Stimulated activated CD8-positive, alpha-beta memory T cell treated with anti-CD3 and anti-CD28 coated beads, Interleukin-2, amount 100 ng/mL, for 1 hour (primary cell): ENCODE data around the gene HSPA1L.
A peak's percentile ranks its signal among the peaks of the same experiment; 100 is the strongest.
"Not testable (repeated sequence)": the region's sequence is repeated elsewhere in the genome, so short reads cannot be mapped to it uniquely, and the experiment has no call there.

ENCODE experiments used
- DNase-seq, 2 donors: peaks; one replicate each; pipeline ENCODE4 v3.0.0-alpha.2; 2020; ENCODE audit warnings: low read depth in 2 of 2

The HSPA1L gene

GRCh38 chr6:31815025-31815838 is at the start of gene HSPA1L, which contains the start of gene HSPA1A:
Gene HSPA1L, minus strand, starts transcription at chr6:31815283. Its CDS starts 3,311 bp downstream, at chr6:31811972.
Gene HSPA1A, plus strand, starts transcription at chr6:31815543. Its CDS starts 214 bp downstream, at chr6:31815757.
- DNase-seq = peak; percentile 44 to 53

GRCh38 chr6:31864818-31865204 is 49.7 kb upstream of the HSPA1L start:
- no peak for DNase-seq

- DNase-seq = not testable (repeated sequence)
Observed at GRCh38 chr6:31864123-31864562, 49.1 kb upstream of the HSPA1L start.

- DNase-seq = peak; percentile 97 to 98
Observed at GRCh38 chr6:31862344-31863235, 47.5 kb upstream of the HSPA1L start, which contains the start of gene NEU1. Gene NEU1, minus strand, starts transcription at chr6:31862821. Its CDS starts 45 bp downstream, at chr6:31862776.

- DNase-seq = no peak
Observed at GRCh38 chr6:31861919-31862343, 46.8 kb upstream of the HSPA1L start.

GRCh38 chr6:31861150-31861549 is 46.1 kb upstream of the HSPA1L start:
- DNase-seq = no peak

- DNase-seq = no peak
Observed at GRCh38 chr6:31860349-31860748, 45.3 kb upstream of the HSPA1L start.

GRCh38 chr6:31859923-31860322 is 44.8 kb upstream of the HSPA1L start:
- no peak for DNase-seq

- DNase-seq = no peak
Observed at GRCh38 chr6:31858707-31859106, 43.6 kb upstream of the HSPA1L start.

GRCh38 chr6:31857774-31858173 is 42.7 kb upstream of the HSPA1L start:
- not testable (repeated sequence) for DNase-seq

- DNase-seq = not testable (repeated sequence)
Observed at GRCh38 chr6:31851980-31852718, 37.1 kb upstream of the HSPA1L start.

GRCh38 chr6:31851485-31851832 is 36.4 kb upstream of the HSPA1L start:
- no peak for DNase-seq

- DNase-seq = no peak
Observed at GRCh38 chr6:31850765-31851484, 35.8 kb upstream of the HSPA1L start.

GRCh38 chr6:31847276-31847978 is 32.3 kb upstream of the HSPA1L start:
- no peak for DNase-seq

GRCh38 chr6:31844507-31844906 is 29.4 kb upstream of the HSPA1L start:
- DNase-seq = no peak

GRCh38 chr6:31842053-31842452 is 27.0 kb upstream of the HSPA1L start:
- no peak for DNase-seq

GRCh38 chr6:31839779-31840126 is 24.7 kb upstream of the HSPA1L start:
- DNase-seq = not testable (repeated sequence)

- DNase-seq = no peak
Observed at GRCh38 chr6:31838968-31839367, 23.9 kb upstream of the HSPA1L start.

- not testable (repeated sequence) for DNase-seq
Observed at GRCh38 chr6:31838114-31838553, 23.1 kb upstream of the HSPA1L start.

- no peak for DNase-seq
Observed at GRCh38 chr6:31837369-31838113, 22.5 kb upstream of the HSPA1L start.
